Measurements from ENCODE around the gene HMSD. TPM values are rescaled to one million over a fixed set of nuclear protein-coding genes. Genes with fewer than 3 reads are reported as not detected.

Gene HMSD
- total RNA-seq, 4 donors from 2014 or later = not detected

- Histone ChIP-seq H3K4me1 (no peaks in the 10 kb centered on the region), H3K27me3 (peaks cover 0 to 3% (median 0%) of the 10 kb centered on the region in 3 donors), H3K9me3 (no peaks in the 10 kb centered on the region), H3K27ac (no peak overlapping the region), H3K4me3 (no peak overlapping the region), H3K36me3 (no peaks in the 10 kb centered on the region)
- ATAC-seq (no peak), DNase-seq (no peak)
- intact Hi-C loops (cut with DNase I; ENCODE audit: low total_unique reads) (no loop called here), in situ Hi-C loops (cut with MboI; ENCODE audit: low sequenced_read_pairs in 4 of 4) (no loop called here)
- TF ChIP-seq CTCF (IDR thresholded peaks at IDR 0.05 in 4 of 5, conservative IDR thresholded peaks at IDR 0.05 in 1 of 5) = no peak
- TF ChIP-seq POLR2A (IDR thresholded peaks at IDR 0.05) = no peak
These were observed 11.8 kb downstream of the HMSD start for GRCh38 chr18:63960891-63961290.

- H3K4me3 ChIP-seq = no peak overlapping the region
- TF ChIP-seq CTCF (IDR thresholded peaks at IDR 0.05 in 4 of 5, conservative IDR thresholded peaks at IDR 0.05 in 1 of 5) = no peak
- no peak for TF ChIP-seq POLR2A (IDR thresholded peaks at IDR 0.05)
- in situ Hi-C loops (cut with MboI; ENCODE audit: low sequenced_read_pairs in 4 of 4) = no loop called here
- H3K36me3 ChIP-seq = no peaks in the 10 kb centered on the region
- H3K27me3 ChIP-seq = peaks cover 0 to 3% (median 0%) of the 10 kb centered on the region in 3 donors
- no peak for DNase-seq
- no peak overlapping the region for H3K27ac ChIP-seq
- intact Hi-C loops (cut with DNase I; ENCODE audit: low total_unique reads) = no loop called here
- ATAC-seq = no peak
- H3K9me3 ChIP-seq = no peaks in the 10 kb centered on the region
- H3K4me1 ChIP-seq = no peaks in the 10 kb centered on the region
These were observed 12.4 kb downstream of the HMSD start for GRCh38 chr18:63961435-63961980.

GRCh38 chr18:63962137-63962536 lies 13.0 kb downstream of the HMSD start:
- intact Hi-C loops (cut with DNase I; ENCODE audit: low total_unique reads) (no loop called here), in situ Hi-C loops (cut with MboI; ENCODE audit: low sequenced_read_pairs in 4 of 4) (no loop called here)
- no peaks in the 10 kb centered on the region for H3K36me3 ChIP-seq
- H3K9me3 ChIP-seq = no peaks in the 10 kb centered on the region
- DNase-seq (no peak), ATAC-seq (no peak)
- H3K4me1 ChIP-seq = no peaks in the 10 kb centered on the region
- no peak overlapping the region for H3K27ac ChIP-seq
- TF ChIP-seq CTCF (IDR thresholded peaks at IDR 0.05 in 4 of 5, conservative IDR thresholded peaks at IDR 0.05 in 1 of 5) (no peak), POLR2A (IDR thresholded peaks at IDR 0.05) (no peak)
- no peak overlapping the region for H3K4me3 ChIP-seq
- H3K27me3 ChIP-seq = peaks cover 0 to 3% (median 0%) of the 10 kb centered on the region in 3 donors

DNA sequence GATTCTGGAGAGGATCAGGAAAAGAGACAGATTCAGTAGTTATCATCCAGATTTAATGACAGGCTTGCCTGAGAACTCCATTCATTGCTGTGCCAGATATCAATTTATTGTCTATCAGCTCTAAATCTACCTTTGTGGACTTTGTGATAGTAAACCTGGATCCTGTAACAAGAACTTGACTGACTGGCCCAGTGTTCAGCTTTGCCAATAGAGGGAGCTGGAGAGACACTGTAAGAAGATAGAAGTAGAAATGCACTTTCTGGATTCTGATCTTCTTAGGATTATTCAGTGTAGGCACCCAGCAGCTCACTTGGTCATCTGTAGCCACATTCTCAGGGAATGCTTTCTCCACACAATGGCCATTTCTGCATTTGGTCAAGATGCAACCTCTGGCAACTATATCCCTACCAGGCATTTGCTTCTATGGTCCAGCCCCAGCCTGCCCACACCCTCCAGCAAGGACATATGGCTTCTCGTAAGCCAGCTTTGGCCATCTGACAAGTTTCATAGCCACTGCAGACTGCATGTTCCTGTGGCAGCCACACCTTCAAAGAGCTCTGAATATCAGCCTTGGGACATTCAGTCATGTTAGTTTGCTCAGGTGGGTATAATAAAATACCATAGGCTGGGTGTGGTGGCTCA lies 14.6 kb downstream of the HMSD start:
- DNase-seq (no peak), ATAC-seq (peak; percentile 30 to 33)
- Histone ChIP-seq H3K9me3 (no peaks in the 10 kb centered on the region), H3K4me1 (no peaks in the 10 kb centered on the region), H3K4me3 (no peak overlapping the region), H3K27ac (no peak overlapping the region), H3K27me3 (no peaks in the 10 kb centered on the region), H3K36me3 (no peaks in the 10 kb centered on the region)
- intact Hi-C loops (cut with DNase I; ENCODE audit: low total_unique reads) = loop anchor here (1.0 kb wide), 2 partner anchors 15 to 30 kb away; no protein-coding TSS in a partner anchor
- TF ChIP-seq POLR2A (IDR thresholded peaks at IDR 0.05) (no peak), CTCF (IDR thresholded peaks at IDR 0.05 in 4 of 5, conservative IDR thresholded peaks at IDR 0.05 in 1 of 5) (peak; percentile 28 to 74 (median 44))
- in situ Hi-C loops (cut with MboI; ENCODE audit: low sequenced_read_pairs in 4 of 4) = no loop called here

Measured in gastrocnemius medialis (tissue), 4 donors.